ENCODE measurements around the gene SLC35F3.

GRCh38 chr1:234107416-234108021 is 203.0 kb downstream of the SLC35F3 start:
- TF ChIP-seq EZH2phosphoT487 (conservative IDR thresholded peaks at IDR 0.05; ENCODE audit: low read length), result no peak
- TF ChIP-seq, protein P1, sequence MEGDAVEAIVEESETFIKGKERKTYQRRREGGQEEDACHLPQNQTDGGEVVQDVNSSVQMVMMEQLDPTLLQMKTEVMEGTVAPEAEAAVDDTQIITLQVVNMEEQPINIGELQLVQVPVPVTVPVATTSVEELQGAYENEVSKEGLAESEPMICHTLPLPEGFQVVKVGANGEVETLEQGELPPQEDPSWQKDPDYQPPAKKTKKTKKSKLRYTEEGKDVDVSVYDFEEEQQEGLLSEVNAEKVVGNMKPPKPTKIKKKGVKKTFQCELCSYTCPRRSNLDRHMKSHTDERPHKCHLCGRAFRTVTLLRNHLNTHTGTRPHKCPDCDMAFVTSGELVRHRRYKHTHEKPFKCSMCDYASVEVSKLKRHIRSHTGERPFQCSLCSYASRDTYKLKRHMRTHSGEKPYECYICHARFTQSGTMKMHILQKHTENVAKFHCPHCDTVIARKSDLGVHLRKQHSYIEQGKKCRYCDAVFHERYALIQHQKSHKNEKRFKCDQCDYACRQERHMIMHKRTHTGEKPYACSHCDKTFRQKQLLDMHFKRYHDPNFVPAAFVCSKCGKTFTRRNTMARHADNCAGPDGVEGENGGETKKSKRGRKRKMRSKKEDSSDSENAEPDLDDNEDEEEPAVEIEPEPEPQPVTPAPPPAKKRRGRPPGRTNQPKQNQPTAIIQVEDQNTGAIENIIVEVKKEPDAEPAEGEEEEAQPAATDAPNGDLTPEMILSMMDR (IDR thresholded peaks at IDR 0.05; ENCODE audit: insufficient read depth, low read length, poor library complexity, severe bottlenecking), result no peak
